ENCODE measurements around the gene RECK.
A peak's percentile ranks its signal among the peaks of the same experiment; 100 is the strongest.
"Not testable (repeated sequence)": the region's sequence is repeated elsewhere in the genome, so short reads cannot be mapped to it uniquely, and the experiment has no call there.

Gene RECK

DNA sequence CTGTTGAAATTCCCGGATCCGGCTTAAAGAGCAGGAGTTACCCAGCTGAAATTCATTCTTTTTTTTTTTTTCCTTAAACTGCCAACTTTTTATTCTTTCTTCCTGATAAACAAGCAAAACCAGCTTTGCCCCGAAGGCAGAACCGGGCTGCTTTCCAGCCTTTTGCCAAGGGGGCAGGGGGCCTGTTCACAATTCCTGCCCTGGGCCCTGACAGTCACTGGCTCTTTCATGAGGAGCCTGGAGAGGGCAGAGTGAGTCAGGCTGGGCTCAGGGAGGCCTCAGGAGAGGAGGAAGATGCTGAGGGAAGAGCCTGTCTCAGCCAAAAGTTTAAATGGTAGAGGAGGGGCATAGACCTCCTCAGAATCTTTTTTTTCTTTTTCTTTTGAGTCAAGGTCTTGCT, 104.6 kb downstream of the RECK start:
- no peak for ATAC-seq

DNA sequence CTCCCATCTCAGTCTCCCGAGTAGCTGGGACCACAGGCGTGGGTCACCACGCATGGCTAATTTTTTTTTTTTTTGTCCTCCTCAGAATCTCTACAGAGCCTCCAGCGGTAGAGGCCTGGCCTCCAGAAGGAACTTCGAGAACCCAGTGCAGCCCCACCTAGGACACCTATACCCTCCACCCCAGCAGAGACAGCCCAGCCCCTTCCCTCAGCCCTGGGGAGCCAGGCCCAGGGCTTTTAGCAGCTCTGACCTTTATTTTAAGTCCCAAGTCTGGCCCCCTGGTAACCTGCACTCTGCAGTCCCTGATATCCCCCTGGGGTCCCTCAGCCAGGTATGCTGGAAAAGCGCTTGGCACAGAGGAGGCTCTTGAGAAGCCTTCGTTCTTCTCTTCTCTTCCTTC, 105.0 kb downstream of the RECK start:
- no peak for ATAC-seq

DNA sequence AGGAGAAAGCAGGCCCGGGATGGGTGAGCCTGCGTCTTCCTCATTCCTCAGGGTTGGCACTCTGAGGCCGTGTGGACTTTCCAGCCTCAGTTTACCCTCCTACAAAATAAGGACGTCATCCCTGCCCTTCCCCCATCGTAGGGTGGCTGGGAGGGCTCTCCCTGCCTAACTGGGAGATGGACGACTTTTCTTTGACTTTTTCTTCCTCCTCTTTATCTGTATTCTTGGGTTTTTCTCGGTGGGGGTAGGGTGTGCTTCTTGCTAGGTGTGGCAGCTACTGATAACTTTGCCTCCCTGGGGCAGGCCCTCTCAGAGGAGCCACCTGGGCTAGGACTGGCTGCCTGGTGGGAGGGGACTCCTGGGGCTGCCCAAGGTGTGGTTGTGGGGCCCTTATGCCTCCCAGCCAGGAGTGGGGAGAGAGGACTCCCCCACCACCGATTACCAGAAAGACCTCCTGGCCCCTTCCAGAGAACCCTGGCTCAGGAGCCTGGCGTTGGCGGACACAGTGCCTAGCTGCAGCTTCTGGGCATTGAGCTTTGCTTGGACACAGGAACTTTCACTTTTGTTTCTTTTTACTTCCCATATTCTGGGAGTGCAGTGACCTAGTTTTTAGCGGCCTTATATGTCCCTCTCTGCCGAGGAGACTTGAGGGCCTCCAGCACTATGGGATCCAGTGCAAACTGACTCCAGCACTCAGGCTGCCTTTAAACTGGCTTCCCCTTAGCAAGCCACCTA, 106.0 kb downstream of the RECK start:
- peak; percentile 9 to 30 for ATAC-seq

DNA sequence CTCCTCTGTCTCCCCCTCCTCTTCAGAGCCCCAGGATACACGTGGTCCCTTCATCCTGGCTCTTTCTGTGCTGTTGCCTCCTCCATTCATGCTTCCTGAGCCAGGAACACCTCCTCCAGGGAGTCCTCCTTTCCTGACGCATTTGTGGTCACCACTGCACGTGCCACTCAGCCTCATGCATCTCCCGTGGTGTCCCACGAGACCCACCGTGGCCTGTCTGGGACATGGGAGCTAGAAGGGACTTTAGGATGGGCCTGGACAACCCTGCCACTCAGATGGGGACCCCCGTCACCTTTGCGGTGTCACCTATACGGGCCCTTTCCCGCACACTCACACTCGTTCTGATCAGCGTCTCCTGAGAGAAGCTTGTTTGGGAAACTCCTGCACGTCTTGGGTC, 106.5 kb downstream of the RECK start:
- ATAC-seq, result no peak

DNA sequence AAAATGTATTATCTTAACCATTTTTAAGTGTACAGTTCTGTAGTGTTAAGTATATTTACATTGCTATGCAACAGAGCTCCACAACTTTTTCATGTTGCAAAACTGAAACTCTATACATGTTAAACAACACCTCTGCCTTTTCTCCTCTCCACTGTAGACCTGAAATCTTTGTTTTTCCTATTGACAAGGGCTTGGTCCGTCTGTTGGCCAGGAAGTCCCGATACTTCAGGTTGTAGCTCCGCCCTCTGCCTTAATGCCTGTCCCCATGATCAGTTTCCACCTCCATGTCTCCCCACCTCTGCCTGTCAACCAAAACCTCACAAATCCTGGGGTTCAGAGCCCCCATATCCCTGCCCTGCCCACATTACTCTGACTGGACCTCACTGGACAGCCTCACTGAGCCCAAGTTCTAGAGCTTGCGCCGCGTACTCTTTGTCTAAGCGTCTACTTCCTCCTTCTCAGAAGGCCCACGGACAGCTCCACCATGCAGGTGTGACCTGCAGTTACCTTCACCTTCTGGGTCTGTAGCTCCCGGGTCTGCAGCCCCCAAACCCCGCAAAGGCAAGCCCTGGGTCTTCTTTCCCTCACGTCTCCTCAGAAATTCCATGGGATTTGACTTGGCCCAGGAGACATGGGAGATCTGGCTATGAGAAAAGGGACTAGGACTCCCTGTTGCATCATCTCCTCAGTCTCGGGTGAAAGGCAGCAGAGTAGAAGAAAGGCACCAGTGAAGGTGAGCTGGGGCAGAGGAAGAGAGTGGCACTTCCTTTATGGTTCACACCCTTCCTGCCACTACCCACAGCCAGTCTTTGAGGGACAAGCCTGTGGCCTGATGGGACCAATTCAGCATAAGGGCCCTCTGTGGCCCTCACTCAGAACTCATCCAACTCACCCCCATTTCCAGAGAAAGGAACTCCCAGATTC, 107.9 kb downstream of the RECK start:
- peak; percentile 39 to 46 for ATAC-seq

DNA sequence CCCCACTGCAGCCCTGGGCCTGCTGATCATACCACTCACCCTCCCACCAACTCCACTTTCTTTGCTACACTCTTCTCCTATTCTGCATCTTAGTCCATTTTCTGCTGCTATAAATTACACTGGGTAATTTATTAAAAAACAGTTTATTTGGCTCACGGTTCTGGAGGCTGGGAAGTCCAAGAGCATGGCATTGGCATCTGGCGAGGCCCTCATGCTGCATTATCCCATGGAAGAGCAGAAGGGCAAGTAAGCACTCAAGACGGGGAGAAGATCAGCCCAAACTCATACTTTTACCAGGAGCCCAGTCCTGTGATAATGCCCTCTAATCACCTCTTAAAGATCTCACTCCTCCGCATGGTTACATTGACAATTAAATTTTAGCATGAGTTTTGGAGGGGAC, 109.3 kb downstream of the RECK start:
- no peak for ATAC-seq

DNA sequence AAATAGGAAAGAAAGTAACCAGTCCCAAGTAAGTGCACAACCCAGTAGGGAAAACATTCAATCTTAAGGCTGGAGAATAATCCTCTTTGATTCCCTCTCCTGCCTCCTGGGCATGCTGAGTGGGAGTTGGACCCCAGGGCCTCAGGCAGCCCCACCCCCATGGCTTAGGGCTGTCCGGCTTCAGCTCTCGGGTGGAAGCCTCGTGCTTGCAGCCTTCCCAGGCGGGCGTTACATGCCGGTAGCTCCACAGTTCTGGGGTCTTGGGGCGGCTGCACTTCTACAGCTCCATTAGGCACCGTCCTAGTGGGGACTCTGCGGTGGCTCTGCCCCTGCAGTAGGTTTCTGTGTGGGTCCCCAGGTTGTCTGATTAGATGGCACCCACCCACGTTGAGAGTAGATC, 109.9 kb downstream of the RECK start:
- ATAC-seq, result no peak

DNA sequence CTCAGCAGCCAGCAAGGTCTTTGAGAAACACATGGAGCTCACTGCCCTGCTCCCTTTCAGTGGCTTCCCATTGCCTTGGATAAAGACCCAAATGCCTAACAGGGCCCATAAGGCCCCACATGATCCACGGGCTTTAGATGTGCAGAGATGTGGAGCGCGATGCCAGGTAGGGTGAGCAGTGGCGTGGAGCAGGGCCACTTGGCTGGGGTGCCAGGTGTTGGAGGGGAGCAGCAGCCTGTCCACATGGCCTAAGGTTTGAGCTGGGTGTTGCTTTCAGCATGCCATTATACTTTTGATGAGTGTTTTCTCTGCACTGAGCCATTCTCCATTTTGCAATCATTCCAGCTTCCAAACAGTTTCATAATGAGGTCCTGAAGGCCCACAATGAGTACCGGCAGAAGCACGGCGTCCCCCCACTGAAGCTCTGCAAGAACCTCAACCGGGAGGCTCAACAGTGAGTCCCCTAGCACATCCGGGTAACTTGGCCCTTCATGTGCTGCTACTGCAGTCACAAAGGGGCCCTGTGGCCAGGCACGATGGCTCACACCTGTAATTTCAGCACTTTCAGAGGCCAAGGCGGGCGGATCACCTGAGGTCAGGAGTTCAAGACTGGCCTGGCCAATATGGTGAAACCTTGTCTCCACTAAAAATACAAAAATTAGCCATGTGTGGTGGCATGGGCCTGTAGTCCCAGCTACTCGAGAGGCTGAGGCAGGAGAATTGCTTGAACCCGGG, 110.9 kb downstream of the RECK start:
- ATAC-seq, result no peak

DNA sequence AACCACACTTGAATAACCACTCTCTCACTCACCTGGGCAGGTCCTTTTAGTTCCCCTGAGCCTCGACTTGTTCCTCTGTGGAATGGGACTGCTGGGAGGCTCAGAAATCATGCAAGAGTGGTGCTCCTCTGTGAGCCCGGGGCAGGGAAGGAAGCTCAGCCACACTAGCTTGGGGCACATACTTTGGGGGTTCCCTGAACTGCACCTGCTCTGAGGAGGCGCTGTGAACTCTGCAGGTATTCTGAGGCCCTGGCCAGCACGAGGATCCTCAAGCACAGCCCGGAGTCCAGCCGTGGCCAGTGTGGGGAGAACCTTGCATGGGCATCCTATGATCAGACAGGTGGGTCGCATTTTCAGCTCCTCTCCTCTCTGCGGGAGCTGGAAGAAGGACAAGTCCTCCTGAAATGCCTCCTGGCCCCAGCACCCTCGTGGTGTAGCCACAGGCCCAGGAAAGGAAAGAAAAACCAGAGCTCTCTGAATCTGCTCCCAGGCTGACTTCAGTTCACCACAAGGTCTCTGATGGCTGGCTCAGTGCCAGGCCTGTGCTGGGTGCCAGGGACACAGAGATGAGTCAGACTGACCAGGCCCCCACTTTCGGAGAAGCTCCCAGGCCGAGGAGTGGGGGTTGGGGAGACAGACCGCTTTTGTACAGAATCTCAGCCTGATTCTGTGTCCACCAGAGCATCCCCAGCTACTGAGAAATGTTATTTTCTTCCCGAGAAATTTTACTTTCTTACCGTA, 111.8 kb downstream of the RECK start:
- peak in 1 of 2 donors; percentile 22 for ATAC-seq

DNA sequence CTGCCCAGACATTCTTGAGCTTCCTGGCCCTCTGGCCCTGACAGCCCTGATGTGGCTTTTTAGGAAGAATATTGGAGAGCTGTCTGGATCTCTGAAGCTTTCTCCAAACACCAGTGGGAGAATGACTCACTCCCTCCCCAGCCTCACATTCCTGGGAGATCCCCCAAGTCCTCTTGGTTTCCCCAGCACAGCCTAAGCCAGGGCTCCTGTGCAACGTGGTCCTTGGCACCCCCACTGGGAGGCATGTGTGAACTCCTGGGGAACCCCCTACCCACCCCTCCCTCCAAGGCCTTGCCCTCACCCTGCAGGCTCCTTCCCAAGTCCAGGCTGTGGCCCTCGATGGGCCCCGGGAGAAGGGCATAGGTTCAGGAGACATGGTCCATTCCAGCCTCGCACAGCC, 112.5 kb downstream of the RECK start:
- no peak for ATAC-seq

DNA sequence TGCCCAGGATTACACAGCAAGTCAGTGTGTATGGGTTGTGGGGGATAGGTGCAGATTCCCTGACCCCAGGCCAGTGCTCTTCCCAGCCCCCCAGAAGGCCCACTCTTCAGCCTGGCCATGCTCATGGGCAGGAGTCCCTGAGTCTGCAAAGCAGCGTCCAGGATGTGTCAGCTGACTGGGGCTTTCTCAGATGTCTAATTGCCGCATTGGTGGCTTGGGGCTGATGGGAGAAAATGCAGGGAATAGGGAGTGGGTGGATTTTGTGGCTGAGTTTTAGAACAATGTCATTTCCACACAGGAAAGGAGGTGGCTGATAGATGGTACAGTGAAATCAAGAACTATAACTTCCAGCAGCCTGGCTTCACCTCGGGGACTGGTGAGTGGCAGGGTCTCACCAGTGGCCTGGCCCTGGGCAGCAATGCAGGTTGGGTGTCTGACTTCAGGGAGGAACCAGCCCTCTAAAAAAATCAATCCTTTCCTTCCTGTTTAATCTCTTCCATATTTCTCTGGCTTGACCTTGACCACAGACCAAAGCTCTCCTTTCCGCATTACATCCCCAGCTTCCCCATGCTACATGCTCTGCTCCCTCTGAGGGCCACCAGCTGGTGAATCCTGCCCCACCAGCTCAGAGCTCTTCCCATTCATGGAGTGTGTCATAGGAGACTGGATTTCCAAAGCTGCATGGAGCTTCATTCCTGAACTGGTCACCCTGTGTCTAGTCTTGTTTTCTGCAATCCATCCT, 114.0 kb downstream of the RECK start:
- no peak for ATAC-seq

DNA sequence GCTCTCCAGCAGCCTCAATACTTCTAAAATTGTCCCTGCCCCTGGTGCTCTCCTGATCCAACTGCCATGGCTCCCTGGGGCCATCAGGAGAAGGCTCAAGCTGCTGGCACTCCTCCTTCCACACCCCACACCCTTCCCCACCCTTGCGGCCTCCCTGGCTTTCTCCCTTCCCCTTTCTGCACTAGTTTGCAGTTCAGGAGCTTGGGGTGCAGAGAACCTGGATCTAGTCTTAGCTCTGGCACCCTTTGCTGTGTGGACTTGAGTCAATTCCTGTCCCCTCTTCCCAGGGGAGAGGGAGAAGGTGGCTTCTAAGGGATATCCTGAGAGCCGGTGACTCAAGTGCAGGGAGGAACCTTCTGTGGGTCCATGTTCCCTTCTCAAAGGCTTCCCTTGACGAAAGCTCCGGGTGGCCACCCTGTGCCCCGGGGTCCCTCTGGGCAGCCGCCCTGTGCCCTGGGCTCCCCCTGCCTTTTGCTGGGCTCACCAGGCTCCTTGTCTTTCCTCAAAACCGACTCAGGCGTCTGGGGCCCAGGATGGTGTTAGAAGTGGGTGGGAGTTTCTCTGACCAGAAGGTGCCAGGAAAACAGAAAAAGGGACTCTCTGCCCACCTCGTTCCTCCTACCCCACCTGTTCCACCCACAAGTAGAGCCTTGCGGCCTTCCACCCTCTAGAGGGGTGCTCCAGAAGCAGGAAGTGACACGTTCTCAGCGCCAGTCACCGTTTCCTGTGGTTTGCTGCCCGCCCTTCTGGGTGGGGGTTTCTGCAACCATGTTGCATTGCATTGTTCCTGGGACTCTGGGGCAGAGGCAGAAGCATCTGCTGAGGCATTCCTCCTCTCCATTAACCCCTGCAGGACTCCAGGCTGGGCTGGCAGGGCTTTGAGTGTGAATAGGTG, 114.8 kb downstream of the RECK start:
- peak; percentile 97 to 98 for ATAC-seq

DNA sequence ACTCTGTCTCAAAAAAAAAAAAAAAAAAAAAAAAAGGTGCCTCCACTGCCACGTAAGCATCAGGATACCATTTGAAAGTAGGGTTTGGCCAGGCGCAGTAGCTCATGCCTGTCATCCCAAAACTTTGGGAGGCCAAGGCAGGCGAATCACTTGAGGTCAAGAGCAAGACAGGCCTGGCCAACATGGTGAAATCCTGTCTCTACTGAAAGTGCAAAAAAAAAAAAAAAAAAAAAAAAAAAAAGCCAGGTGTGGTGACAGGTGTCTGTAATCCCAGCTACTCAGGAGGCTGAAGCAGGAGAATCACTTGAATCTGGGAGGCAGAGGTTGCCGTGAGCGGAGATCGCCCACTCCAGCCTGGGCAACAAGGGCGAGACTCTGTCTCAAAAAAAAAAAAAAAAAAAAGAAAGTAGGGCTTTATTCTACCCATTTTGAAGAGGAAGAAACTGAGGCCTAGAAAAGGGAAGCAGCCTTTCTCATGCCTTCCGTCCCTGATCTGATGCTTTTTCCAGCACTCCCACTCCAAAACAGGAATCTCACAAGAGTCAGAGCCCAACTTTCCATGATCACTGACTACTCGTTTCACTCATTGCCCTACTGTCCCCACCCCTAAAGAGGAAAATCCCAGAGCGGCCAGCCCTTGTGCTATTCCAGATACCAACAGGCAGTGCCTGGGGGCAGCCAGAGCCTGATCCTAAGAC, 116.2 kb downstream of the RECK start:
- ATAC-seq, result no peak

DNA sequence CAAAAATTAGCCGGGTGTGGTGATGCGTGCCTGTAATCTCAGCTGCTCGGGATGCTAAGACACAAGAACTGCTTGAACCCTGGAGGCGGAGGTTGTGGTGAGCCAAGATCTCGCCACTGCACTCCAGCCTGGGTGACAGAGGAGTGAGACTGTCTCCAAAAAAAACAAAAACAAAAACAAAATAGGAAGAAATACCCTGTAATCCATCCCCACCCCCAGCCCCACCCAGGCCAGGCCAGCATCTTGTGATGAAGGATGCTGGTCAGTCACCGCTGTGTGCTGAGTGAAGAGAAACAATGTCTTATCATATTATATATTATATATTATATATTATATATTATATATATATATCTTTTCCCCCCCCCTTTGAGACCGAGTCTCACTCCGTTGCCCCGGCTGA, 117.0 kb downstream of the RECK start:
- ATAC-seq, result no peak

DNA sequence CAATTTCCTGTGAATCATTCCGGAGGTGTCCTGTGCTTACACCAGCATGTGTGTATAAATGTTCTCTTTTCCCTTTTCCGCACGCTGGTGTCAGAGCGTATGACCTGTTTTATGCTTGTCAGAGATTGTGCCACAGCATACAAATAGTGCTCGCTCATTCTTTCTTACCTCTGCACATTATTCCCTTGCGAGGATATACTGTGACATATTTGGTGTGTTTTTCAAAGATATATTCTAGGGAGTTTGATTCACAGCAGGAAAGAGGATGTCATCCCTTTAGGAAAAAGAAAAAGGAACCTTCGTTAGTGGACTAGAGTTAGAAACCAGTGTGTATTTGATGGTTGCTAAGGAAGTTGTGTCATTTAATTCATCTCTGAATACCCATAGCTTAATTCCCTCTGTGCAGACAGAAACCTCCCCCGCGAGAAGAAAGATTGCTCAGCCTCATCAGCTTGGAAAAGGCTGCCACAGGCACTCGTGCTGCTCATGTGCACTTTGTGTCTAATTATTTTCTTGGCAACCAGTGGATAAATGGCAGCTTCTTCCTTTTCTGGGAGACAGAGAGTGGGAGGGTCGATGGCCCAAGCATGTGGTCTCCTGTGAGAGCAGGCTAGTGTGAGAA, 117.7 kb downstream of the RECK start:
- no peak for ATAC-seq

DNA sequence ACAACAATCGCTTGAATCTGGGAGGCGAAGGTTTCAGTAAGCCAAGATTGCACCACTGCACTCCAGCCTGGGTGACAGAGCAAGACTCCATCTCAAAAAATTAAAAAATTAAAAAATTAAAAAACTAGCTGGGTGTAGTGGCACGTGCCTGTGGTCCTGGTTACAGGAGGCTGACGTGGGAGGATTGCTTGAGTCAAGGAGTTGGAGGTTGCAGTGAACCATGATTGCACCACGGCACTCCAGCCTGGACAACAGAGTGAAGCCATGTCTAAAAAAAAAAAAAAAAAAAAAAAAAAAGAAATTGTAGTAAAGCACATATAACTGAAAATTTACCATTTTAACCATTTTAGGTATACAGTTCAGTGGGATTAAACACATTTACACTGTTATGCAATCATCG, 119.4 kb downstream of the RECK start:
- no peak for ATAC-seq

DNA sequence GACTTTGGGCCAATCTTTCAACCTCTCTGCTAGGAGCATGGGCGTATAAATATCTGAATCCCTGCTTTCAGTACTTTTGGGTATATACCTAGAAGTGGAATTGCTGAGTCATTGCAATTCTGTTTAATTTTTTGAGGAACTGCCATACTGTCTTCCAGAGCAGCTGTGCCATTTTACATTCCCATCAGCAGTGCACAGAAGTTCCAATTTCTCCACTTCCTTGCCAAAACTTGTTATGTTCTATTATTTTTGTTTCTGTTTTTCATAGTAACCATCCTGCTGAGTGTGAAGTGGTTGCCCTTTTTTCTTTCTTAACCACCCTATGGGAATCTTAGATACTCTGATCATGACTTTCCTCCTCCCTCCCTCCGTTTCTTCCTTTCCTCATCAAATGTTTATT, 121.4 kb downstream of the RECK start:
- no peak for ATAC-seq

DNA sequence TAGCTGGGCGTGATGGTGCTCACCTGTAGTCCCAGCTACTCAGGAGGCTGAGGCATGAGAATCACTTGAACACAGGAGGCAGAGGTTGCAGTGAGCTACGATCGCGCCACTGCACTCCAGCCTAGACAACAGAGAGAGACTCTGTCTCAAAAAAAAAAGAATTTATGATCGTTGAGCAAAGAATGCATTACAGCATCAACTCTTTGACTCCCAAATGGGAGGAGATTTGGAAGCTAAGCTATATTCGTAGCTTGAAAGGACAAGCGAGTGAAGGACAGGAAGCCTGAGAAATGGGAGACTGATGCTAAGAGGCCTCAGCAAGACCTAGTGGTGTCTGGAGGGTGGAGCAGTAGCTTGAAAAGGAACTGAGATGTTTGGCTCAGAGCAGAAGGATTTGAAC, 122.2 kb downstream of the RECK start:
- ATAC-seq, result no peak

DNA sequence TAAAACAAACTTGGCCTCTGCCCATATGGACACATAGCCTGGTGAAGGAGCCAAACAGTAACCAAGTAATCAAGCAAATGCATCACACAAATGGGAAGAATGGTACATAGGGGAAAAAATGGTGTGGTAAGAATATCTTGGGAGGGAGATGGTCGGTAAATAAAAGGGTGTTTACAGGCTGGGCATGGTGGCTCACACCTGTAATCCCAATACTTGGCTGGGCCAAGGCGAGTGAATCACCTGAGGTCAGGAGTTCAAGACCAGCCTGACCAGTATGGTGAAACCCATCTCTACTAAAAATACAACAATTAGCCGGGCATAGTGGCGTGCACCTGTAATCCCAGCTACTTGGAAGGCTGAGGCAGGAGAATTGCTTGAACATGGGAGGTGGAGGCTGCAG, 122.8 kb downstream of the RECK start:
- ATAC-seq, result not testable (repeated sequence)

DNA sequence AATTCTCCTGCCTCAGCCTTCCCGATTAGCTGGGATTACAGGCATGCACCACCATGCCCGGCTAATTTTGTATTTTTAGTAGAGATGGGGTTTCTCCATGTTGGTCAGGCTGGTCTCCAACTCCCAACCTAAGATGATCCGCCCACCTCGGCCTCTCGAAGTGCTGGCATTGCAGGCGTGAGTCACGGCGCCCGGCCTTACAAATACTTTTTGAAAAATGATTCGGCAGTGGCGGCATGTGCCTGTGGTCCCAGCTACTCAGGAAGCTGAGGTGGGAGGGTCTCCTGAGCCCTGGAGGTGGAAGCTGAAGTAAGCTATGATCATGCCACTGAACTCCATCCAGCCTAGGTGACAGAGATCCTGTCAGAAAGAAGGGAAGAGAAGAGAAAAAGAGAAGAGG, 123.4 kb downstream of the RECK start:
- not testable (repeated sequence) for ATAC-seq
